ENCODE measurements around the gene DDX17. TPM values are rescaled to one million over a fixed set of nuclear protein-coding genes. Genes with fewer than 3 reads are reported as not detected.

Gene DDX17
- total and polyA plus RNA-seq, 9 of the 15 experiments (the other 6 are each of a cell fraction or from before 2014, with no cell fraction given) = 17.6 to 421 (median 189) TPM

- TF ChIP-seq ZNF239 (CRISPR knock-in tag; IDR thresholded peaks at IDR 0.05) (no peak), KDM1A (IDR thresholded peaks at IDR 0.05) (peak; percentile 36 to 38; a peak in 1 of 4 replicates), FOSL1 (tag; conservative IDR thresholded peaks at IDR 0.05) (no peak), ZNF668 (CRISPR knock-in tag; IDR thresholded peaks at IDR 0.05) (no peak), E2F5 (CRISPR knock-in tag; IDR thresholded peaks at IDR 0.05) (no peak), L3MBTL2 (IDR thresholded peaks at IDR 0.05) (peak; percentile 60; the same call in 1 of the 2 replicates), CEBPG (CRISPR knock-in tag; IDR thresholded peaks at IDR 0.05) (no peak), CEBPG (tag; conservative IDR thresholded peaks at IDR 0.05 in 1 of 2, IDR thresholded peaks at IDR 0.05 in 1 of 2) (no peak), YY1 (IDR thresholded peaks at IDR 0.05; ENCODE audit: borderline replicate concordance in 1 of 3, control insufficient read depth in 1 of 3, extremely low read depth in 1 of 3, insufficient read depth in 3 of 3, insufficient read length in 1 of 3, insufficient replicate concordance in 2 of 3, low read depth in 1 of 3, low read length in 2 of 3) (peak in 2 of 3 experiments; percentile 31 to 47), POLR2G (IDR thresholded peaks at IDR 0.05; ENCODE audit: low read depth, low read length) (peak; percentile 41), SAP30 (IDR thresholded peaks at IDR 0.05; ENCODE audit: borderline replicate concordance, insufficient read depth, low read depth, low read length, poor library complexity, severe bottlenecking) (no peak), BRD4 (IDR thresholded peaks at IDR 0.05) (no peak), CBX1 (IDR thresholded peaks at IDR 0.05; ENCODE audit: low read depth) (no peak), ZNF318 (IDR thresholded peaks at IDR 0.05; ENCODE audit: borderline replicate concordance in 1 of 2, low read depth in 1 of 2) (no peak), POLR3G (IDR thresholded peaks at IDR 0.05; ENCODE audit: extremely low read depth, insufficient read length, insufficient replicate concordance) (no peak), ZFP30 (CRISPR knock-in tag; IDR thresholded peaks at IDR 0.05; ENCODE audit: borderline replicate concordance) (no peak), ZNF551 (CRISPR knock-in tag; IDR thresholded peaks at IDR 0.05) (no peak), SAFB (IDR thresholded peaks at IDR 0.05; ENCODE audit: borderline replicate concordance, low read depth, low read length) (no peak), DNMT1 (IDR thresholded peaks at IDR 0.05) (no peak)
Measured at GRCh38 chr22:38461414-38462081, 44.6 kb downstream of the DDX17 start (continued).
